Fibroblast of skin of left biceps (primary cell): Measurements from ENCODE around the gene PEX12.
"Not testable (repeated sequence)": the region's sequence is repeated elsewhere in the genome, so short reads cannot be mapped to it uniquely, and the experiment has no call there.

ENCODE experiments used
- DNase-seq, 2 experiments: peaks; one replicate each; pipeline ENCODE4 v3.0.0-alpha.2; 2013; ENCODE audit warnings: low read depth in 2 of 2

Gene PEX12

DNA sequence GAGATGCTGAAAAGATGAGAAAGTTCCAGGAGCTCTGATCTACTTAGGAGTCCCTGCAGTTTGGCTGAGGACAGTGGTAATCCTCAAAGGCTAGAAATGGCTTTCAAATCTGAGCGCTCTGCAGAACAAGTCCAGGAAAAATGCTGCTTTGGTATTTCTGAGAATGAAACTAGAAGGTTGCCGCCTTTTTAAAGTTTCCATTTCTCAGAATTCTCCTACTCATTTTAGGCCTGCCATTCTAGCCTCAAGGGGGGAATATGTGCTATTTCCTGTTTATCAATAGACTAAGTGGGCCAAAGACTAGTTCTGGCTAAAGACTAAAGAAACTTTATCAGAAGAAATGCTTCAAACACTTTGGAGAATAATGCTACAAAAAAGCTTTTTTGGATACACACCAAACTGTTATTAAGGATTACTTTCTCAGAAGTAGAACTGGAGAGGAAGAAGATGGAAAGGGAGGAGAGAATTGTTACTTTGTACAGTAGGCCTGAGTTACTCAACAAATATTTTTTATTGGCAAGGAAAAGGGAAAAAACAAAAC, 40.7 kb downstream of the PEX12 start, which contains the start of gene SLFN12L:
TSS of gene SLFN12L (minus strand) at position 78 of the 541 bp plus-strand sequence. CDS start 15,314 bp downstream, outside the sequence.
- no peak for DNase-seq

DNA sequence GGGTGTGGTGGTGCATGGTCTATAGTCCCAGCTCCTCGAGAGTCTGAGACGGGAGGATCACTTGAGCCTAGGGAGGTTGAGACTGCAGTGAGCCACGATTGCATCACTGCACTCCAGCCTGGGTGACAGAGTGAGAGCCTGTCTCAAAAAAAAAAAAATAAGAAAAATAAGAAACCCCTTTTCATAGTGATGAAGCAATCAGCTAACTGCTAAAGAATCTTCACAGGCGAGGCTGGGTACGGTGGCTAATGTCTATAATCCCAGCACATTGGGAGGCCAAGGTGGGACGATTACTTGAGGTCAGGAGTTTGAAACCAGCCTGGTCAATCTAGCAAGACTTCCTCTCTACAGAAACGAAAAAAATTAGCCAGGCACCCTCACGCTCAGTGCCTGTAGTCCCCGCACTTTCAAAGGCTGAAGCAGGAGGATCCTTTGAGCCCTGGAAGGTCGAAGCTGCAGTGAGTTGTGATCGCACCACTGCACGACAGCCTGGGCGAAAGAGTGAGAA, 41.7 kb downstream of the PEX12 start:
- DNase-seq: no peak

DNA sequence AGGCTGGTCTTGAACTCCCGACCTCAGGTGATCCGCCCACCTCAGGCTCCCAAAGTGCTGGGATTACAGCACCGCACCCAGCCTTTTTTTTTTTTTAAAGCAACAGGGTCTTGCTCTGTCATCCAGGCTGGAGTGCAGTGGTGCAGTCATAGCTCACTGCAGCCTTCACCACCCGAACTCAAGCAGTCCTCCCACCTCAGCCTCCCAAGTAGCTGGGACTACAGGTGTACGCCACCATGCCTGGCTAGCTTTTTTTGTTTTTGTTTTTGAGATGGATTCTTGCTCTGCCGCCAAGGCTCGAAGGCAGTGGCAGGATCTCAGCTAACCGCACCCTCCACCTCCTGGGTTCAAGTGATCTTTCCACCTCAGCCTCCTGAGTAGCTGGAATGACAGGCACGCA, 43.0 kb downstream of the PEX12 start:
- not testable (repeated sequence) for DNase-seq

DNA sequence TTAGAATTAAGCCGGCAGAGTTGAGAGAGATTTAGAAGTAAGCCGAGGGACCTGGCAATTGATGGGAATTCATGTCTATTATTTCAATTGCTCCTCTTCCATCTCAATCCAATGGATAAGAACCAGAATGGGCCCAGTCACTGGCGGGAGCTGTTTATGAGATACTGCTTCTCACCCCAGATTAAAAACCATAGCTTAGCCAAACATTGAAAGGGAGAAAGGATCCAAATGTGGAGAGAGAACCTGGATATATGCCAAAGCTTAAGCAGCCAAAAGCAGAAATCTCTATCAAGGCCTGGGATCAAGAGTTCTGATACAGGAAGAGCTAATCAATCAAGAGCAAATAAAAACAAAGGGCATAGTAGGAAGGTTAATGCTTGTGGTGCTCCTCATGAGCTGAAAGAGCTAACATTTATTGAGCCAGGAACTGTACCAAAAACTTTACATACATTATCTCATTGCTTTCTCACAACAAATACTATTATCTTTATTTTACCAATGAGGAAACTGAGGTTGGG, 43.7 kb downstream of the PEX12 start:
- no peak for DNase-seq

DNA sequence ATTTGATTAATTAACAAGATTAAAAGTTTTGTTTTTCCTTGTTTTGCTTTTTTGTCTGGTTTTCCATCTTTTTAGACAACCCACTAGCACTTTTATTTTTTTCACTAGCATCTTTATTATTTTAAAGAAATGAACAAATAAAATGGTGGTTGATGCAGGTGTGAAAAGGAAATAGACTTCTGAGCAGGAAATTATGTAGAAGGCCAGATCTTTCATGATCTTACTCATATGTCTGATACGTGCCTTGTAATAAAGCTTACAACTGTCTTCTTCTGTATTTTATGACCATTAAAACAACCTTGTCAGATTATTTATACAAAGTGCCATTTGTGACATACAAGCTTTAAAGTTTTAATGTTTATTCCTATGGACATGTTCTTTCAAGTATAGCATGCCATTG, 47.2 kb downstream of the PEX12 start:
- DNase-seq: no peak

DNA sequence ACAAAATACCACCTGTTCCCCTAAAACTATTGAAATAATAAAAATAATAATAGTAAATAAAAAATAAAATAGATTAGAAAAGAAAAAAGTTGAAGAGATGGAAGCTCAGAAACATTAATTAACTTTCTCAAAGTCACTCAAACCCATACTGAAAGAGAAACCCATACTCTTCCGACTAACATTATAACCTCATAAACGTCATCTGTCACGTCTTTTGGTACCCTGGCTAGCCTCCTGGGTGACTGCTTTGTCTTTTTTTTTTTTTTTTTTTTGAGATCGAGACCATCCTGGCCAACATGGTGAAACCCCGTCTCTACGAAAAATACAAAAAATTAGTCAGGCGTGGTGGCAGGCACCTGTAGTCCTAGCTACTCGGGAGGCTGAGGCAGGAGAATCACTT, 48.5 kb downstream of the PEX12 start:
- DNase-seq: no peak

DNA sequence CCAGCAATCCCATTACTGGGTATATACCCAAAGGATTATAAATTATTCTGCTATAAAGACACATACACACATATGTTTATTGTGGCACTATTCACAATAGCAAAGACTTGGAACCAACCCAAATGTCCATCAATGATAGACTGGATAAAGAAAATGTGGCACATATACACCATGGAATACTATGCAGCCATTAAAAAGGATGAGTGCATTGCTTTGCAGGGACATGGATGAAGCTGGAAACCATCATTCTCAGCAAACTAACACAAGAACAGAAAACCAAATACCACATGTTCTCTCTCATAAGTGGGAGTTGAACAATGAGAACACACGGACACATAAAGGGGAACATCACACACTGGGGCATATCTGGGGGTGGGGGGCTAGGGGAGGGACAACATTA, 49.0 kb downstream of the PEX12 start:
- not testable (repeated sequence) for DNase-seq
